HCT116 (cell line): ENCODE data around the gene PKMYT1. TPM values are rescaled to one million over a fixed set of nuclear protein-coding genes. Genes with fewer than 3 reads are reported as not detected.

Source experiments
- ATAC-seq: fragments of 200-7000 bp; cut with Tn5 transposase; 2 replicates; pipeline ENCODE4 v1.9.1; 2020; ENCODE audit warnings: mild to moderate bottlenecking, moderate library complexity
- BruUV-seq: library from RNA; stranded (reverse); fragments of 400-500 nt; replicated peaks from 2 replicates; lab custom pipeline; 2021; lab: Mats Ljungman, UMichigan
- CTCF ChIA-PET: fragments of 300-600 bp; sonication (Branson Sonifier 250); formaldehyde crosslinking; loops from one replicate; lab custom pipeline; 2021; ENCODE audit warnings: antibody characterized with exemption; lab: Charles Lee
- POLR2A ChIA-PET: fragments of 300-600, 350-600 bp; sonication (Branson Sonifier 250); formaldehyde crosslinking; loops from one replicate; lab custom pipeline; 2021; ENCODE audit warnings: antibody characterized with exemption; lab: Charles Lee
- RAD21 ChIA-PET, 2 experiments: fragments of 300-600 bp; sonication (Branson Sonifier 250); formaldehyde crosslinking; loops; one replicate each; lab custom pipeline; 2023; ENCODE audit warnings: low total read pairs in 2 of 2; ENCODE audit not compliant: uncharacterized antibody in 2 of 2, unreplicated experiment in 2 of 2, low non-redundant PET in 1 of 2; lab: Charles Lee
- DNase-seq: peaks from one replicate; pipeline ENCODE4 v3.0.0-alpha.2; 2010; ENCODE audit warnings: low read depth, low spot score
- H2AFZ ChIP-seq: fragments of 200-600 bp; shearing (Covaris generic), sonication (generic); 2 replicates; pipeline ENCODE4 v1.6.1; 2017; ENCODE audit warnings: low read depth, mixed run types, mixed read lengths, antibody characterized with exemption, low read length; ENCODE audit not compliant: poor library complexity, severe bottlenecking
- H3K27ac ChIP-seq: 2 replicates; pipeline ENCODE4 v1.5.1; 2012; ENCODE audit warnings: low read depth, low read length
- H3K27me3 ChIP-seq: fragments of 200-600 bp; sonication (generic); 2 replicates; pipeline ENCODE4 v1.6.1; 2016; ENCODE audit warnings: mixed run types, low read length, mixed read lengths; ENCODE audit not compliant: insufficient read depth
- H3K36me3 ChIP-seq, 2 experiments: fragments of 200-500 bp in 1 of 2; fragments of 200-600 bp in 1 of 2; sonication (Bioruptor generic) in 1 of 2; sonication (generic) in 1 of 2; 2 replicates each; pipeline versions ENCODE4 v1.5.1 to v1.6.1; 2014 to 2016; ENCODE audit warnings: low read length in 2 of 2, inconsistent platforms in 1 of 2, mixed read lengths in 1 of 2, mixed run types in 1 of 2; ENCODE audit not compliant: insufficient read depth in 2 of 2, control insufficient read depth in 1 of 2
- H3K4me1 ChIP-seq, 2 experiments: fragments of 200-600 bp in 1 of 2; sonication (generic) in 1 of 2; 2 replicates each; pipeline versions ENCODE4 v1.5.1 to v1.6.1; 2012 to 2017; ENCODE audit warnings: low read length in 2 of 2, inconsistent platforms in 1 of 2, mild to moderate bottlenecking in 1 of 2, mixed read lengths in 1 of 2, mixed run types in 1 of 2, moderate library complexity in 1 of 2; ENCODE audit not compliant: insufficient read depth in 2 of 2, control insufficient read depth in 1 of 2
- H3K4me2 ChIP-seq: fragments of 200-600 bp; sonication (generic); 2 replicates; pipeline ENCODE4 v1.6.1; 2017; ENCODE audit warnings: mixed run types, low read length, mixed read lengths
- H3K4me3 ChIP-seq, 2 experiments: fragments of 200-600 bp in 1 of 2; sonication (generic) in 1 of 2; replicated peaks in 1 of 2; 2 replicates each; pipeline ENCODE4 v1.5.1; 2011 to 2016; ENCODE audit warnings: low read length in 2 of 2, control low read depth in 1 of 2, low read depth in 1 of 2, mild to moderate bottlenecking in 1 of 2, mixed read lengths in 1 of 2, mixed run types in 1 of 2
- H3K79me2 ChIP-seq: fragments of 200-600 bp; sonication (generic); 2 replicates; pipeline ENCODE4 v1.6.1; 2017; ENCODE audit warnings: mild to moderate bottlenecking, mixed run types, low read length, moderate library complexity, mixed read lengths; ENCODE audit not compliant: insufficient read depth
- H3K9ac ChIP-seq: fragments of 200-600 bp; sonication (generic); 2 replicates; pipeline ENCODE4 v1.6.1; 2016; ENCODE audit warnings: low read length, mixed read lengths
- H3K9me2 ChIP-seq: fragments of 200-600 bp; sonication (generic), shearing (Covaris generic); 2 replicates; pipeline ENCODE4 v1.6.1; 2017; ENCODE audit warnings: mixed run types, mild to moderate bottlenecking, moderate library complexity; ENCODE audit not compliant: insufficient read depth
- H3K9me3 ChIP-seq, 2 experiments: fragments of 200-500 bp in 1 of 2; fragments of 200-600 bp in 1 of 2; sonication (Bioruptor generic) in 1 of 2; sonication (generic) in 1 of 2; 2 replicates each; pipeline ENCODE4 v1.6.1; 2014 to 2017; ENCODE audit warnings: low read length in 2 of 2, mixed read lengths in 2 of 2, inconsistent platforms in 1 of 2, low read depth in 1 of 2, mild to moderate bottlenecking in 1 of 2, mixed run types in 1 of 2, moderate library complexity in 1 of 2; ENCODE audit not compliant: control insufficient read depth in 1 of 2, insufficient read depth in 1 of 2
- H4K20me1 ChIP-seq: fragments of 200-600 bp; sonication (generic), shearing (Covaris generic); 2 replicates; pipeline ENCODE4 v1.6.1; 2017; ENCODE audit warnings: mixed run types, mild to moderate bottlenecking, moderate library complexity; ENCODE audit not compliant: insufficient read depth
- ATF3 ChIP-seq: IDR thresholded peaks from 2 replicates; pipeline ENCODE4 v1.6.1; 2012
- CTCF ChIP-seq, 3 experiments: fragments of 200-600 bp in 1 of 3; sonication (generic) in 1 of 3; IDR thresholded peaks in 2 of 3; conservative IDR thresholded peaks in 1 of 3; 2 replicates each; pipeline ENCODE4 v1.5.1; 2012 to 2017; ENCODE audit warnings: low read depth in 2 of 3, low read length in 2 of 3, antibody characterized with exemption in 1 of 3, borderline replicate concordance in 1 of 3, control low read depth in 1 of 3, mild to moderate bottlenecking in 1 of 3, mixed read lengths in 1 of 3, mixed run types in 1 of 3, moderate library complexity in 1 of 3; ENCODE audit not compliant: insufficient read depth in 1 of 3
- FOSL1 ChIP-seq: IDR thresholded peaks from 2 replicates; pipeline ENCODE4 v1.6.1; 2012; ENCODE audit warnings: low read depth
- JUND ChIP-seq: IDR thresholded peaks from 2 replicates; pipeline ENCODE4 v1.6.1; 2012
- MAX ChIP-seq: IDR thresholded peaks from 2 replicates; pipeline ENCODE4 v1.6.1; 2012
- POLR2AphosphoS5 ChIP-seq: IDR thresholded peaks from 2 replicates; pipeline ENCODE4 v1.6.1; 2011; ENCODE audit warnings: mild to moderate bottlenecking, low read depth, low read length, moderate library complexity
- SIN3A ChIP-seq: IDR thresholded peaks from 2 replicates; pipeline ENCODE4 v1.6.1; 2012; ENCODE audit warnings: low read depth
- SP1 ChIP-seq: IDR thresholded peaks from 2 replicates; pipeline ENCODE4 v1.6.1; 2012; ENCODE audit warnings: low read depth
- SRF ChIP-seq: IDR thresholded peaks from 2 replicates; pipeline ENCODE4 v1.6.1; 2012; ENCODE audit warnings: low read depth
- YY1 ChIP-seq: IDR thresholded peaks from 2 replicates; pipeline ENCODE4 v1.6.1; 2011; ENCODE audit warnings: low read length, low read depth, moderate library complexity, mild to moderate bottlenecking; ENCODE audit not compliant: insufficient replicate concordance; ENCODE audit errors: extremely low read depth
- ZBTB33 ChIP-seq: IDR thresholded peaks from 2 replicates; pipeline ENCODE4 v1.6.1; 2011; ENCODE audit warnings: mild to moderate bottlenecking, low read length, moderate library complexity; ENCODE audit not compliant: insufficient replicate concordance; ENCODE audit errors: extremely low read depth
- ZFX ChIP-seq: fragments of 450-650 bp; IDR thresholded peaks from 2 replicates; pipeline ENCODE4 v1.6.1; 2017
- intact Hi-C: fragments of 100-400 bp; cut with micrococcal nuclease; formaldehyde crosslinking; loops from 2 replicates; pipeline ENCODE4 v1.10.0; 2022
- total RNA-seq: library from RNA; stranded (reverse); gene quantifications from one replicate; pipeline ENCODE4 v1.2.1, GENCODE V29; 2021; ENCODE audit not compliant: unreplicated experiment
- TF ChIP-seq, protein P1 (sequence below): IDR thresholded peaks from 2 replicates; pipeline ENCODE4 v1.6.1; 2012; ENCODE audit warnings: low read depth

The PKMYT1 gene
- total RNA-seq, 1 experiment from 2014 or later = 104 TPM

DNA sequence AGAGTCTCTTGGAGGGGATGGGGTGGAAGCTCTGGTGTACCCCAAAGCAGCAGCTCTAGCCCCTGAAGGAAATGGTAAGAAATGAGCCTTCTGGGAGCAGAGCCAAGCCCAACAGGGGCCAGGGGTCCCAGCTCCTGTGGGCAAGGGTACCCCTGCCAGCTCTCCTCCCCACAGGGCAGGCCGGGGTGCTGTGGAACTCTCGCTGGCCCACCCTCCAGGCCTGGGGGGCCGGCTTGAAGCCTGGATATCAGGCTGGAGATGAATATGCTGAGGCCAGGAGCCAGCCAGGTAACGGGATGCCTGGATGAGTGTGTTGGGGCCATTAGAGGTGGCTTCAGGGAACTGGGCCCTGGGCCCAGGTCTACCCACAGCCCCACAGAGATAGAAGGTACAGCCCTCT, 20.3 kb upstream of the PKMYT1 start:
- H3K36me3 ChIP-seq = no peaks in the 10 kb centered on the region
- no peak overlapping the region for H3K9ac ChIP-seq
- H3K9me3 ChIP-seq = no peaks in the 10 kb centered on the region
- no peaks in the 10 kb centered on the region for H3K79me2 ChIP-seq
- POLR2A ChIA-PET = interaction anchor here (11.4 kb wide), 1 partner anchor 21 kb away, joined by 188 read pairs; the partner anchor contains the start of genes CLDN6, HCFC1R1, THOC6 and TNFRSF12A
- DNase-seq = no peak
- H3K4me3 ChIP-seq = no peak overlapping the region
- H3K9me2 ChIP-seq = no peaks in the 10 kb centered on the region
- no TSS peak for BruUV-seq
- RAD21 ChIA-PET = no interaction called here
- H4K20me1 ChIP-seq = no peaks in the 10 kb centered on the region
- no peak for TF ChIP-seq ZBTB33
- TF ChIP-seq SIN3A = no peak
- TF ChIP-seq JUND = no peak
- no peak for TF ChIP-seq YY1
- TF ChIP-seq ATF3 = no peak
- no peak for TF ChIP-seq FOSL1
- no peak for TF ChIP-seq ZFX
- TF ChIP-seq, protein P1, sequence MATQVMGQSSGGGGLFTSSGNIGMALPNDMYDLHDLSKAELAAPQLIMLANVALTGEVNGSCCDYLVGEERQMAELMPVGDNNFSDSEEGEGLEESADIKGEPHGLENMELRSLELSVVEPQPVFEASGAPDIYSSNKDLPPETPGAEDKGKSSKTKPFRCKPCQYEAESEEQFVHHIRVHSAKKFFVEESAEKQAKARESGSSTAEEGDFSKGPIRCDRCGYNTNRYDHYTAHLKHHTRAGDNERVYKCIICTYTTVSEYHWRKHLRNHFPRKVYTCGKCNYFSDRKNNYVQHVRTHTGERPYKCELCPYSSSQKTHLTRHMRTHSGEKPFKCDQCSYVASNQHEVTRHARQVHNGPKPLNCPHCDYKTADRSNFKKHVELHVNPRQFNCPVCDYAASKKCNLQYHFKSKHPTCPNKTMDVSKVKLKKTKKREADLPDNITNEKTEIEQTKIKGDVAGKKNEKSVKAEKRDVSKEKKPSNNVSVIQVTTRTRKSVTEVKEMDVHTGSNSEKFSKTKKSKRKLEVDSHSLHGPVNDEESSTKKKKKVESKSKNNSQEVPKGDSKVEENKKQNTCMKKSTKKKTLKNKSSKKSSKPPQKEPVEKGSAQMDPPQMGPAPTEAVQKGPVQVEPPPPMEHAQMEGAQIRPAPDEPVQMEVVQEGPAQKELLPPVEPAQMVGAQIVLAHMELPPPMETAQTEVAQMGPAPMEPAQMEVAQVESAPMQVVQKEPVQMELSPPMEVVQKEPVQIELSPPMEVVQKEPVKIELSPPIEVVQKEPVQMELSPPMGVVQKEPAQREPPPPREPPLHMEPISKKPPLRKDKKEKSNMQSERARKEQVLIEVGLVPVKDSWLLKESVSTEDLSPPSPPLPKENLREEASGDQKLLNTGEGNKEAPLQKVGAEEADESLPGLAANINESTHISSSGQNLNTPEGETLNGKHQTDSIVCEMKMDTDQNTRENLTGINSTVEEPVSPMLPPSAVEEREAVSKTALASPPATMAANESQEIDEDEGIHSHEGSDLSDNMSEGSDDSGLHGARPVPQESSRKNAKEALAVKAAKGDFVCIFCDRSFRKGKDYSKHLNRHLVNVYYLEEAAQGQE = no peak
- no peak for TF ChIP-seq POLR2AphosphoS5
- no peak for TF ChIP-seq SP1
- no peak for TF ChIP-seq SRF
- TF ChIP-seq MAX = no peak
- no peak for TF ChIP-seq CTCF (IDR thresholded peaks at IDR 0.05 in 2 of 3, conservative IDR thresholded peaks at IDR 0.05 in 1 of 3; ENCODE audit: borderline replicate concordance in 1 of 3, insufficient read depth in 1 of 3, low read depth in 2 of 3, low read length in 2 of 3)
- H3K27me3 ChIP-seq = no peaks in the 10 kb centered on the region
- no peak overlapping the region for H3K4me2 ChIP-seq
- H3K27ac ChIP-seq = no peak overlapping the region
- no peak overlapping the region for H2AFZ ChIP-seq
- H3K4me1 ChIP-seq = peaks cover 3 to 17% of the 10 kb centered on the region in 2 experiments; a peak in 3 of 4 replicates
- ATAC-seq = no peak
- intact Hi-C loops = no loop called here
- CTCF ChIA-PET = interaction anchor here (1.3 kb wide), 1 partner anchor 27 kb away, joined by 6 read pairs; no protein-coding TSS in a partner anchor
